H1 (cell line): ENCODE results near the gene DENND2A. TPM values are rescaled to one million over a fixed set of nuclear protein-coding genes. Genes with fewer than 3 reads are reported as not detected.

Experiments used
- ASH2L ChIP-seq: fragments of 200-600, 300-600 bp; sonication (generic); IDR thresholded peaks from one replicate; pipeline ENCODE4 v1.7.1; 2017; ENCODE audit warnings: low read length
- ATF2 ChIP-seq: IDR thresholded peaks from 2 replicates; pipeline ENCODE4 v1.6.1; 2012; ENCODE audit warnings: low read length, inconsistent platforms
- BCL11A ChIP-seq, 2 experiments: IDR thresholded peaks; one replicate each; pipeline ENCODE4 v1.6.1; 2011; ENCODE audit warnings: low read depth in 2 of 2, low read length in 2 of 2, mild to moderate bottlenecking in 2 of 2
- CEBPB ChIP-seq: IDR thresholded peaks from 2 replicates; pipeline ENCODE4 v1.6.1; 2012; ENCODE audit warnings: low read depth, low read length
- CHD1 ChIP-seq: IDR thresholded peaks from 2 replicates; pipeline ENCODE4 v1.6.1; 2012; ENCODE audit warnings: low read depth, low read length, improper control_type of control experiment
- CREB1 ChIP-seq: IDR thresholded peaks from 2 replicates; pipeline ENCODE4 v1.6.1; 2012; ENCODE audit warnings: inconsistent platforms
- E2F6 ChIP-seq: IDR thresholded peaks from 2 replicates; pipeline ENCODE4 v1.6.1; 2012; ENCODE audit warnings: inconsistent platforms
- EZH2 ChIP-seq: fragments of 200-600 bp; sonication (generic); IDR thresholded peaks from 2 replicates; pipeline ENCODE4 v1.7.1; 2012; ENCODE audit warnings: low read depth, mild to moderate bottlenecking, moderate library complexity, low read length, inconsistent platforms; ENCODE audit not compliant: severe bottlenecking
- FOSL1 ChIP-seq: IDR thresholded peaks from 2 replicates; pipeline ENCODE4 v1.6.1; 2011; ENCODE audit warnings: mild to moderate bottlenecking, low read depth, low read length, moderate library complexity; ENCODE audit not compliant: insufficient read depth
- HDAC6 ChIP-seq: IDR thresholded peaks from one replicate; pipeline ENCODE4 v1.7.1; 2012; ENCODE audit warnings: low read depth, mild to moderate bottlenecking, inconsistent platforms, low read length, moderate library complexity
- JUN ChIP-seq: IDR thresholded peaks from 2 replicates; pipeline ENCODE4 v1.6.1; 2011; ENCODE audit warnings: low read depth, mild to moderate bottlenecking, improper control_type of control experiment, low read length
- JUND ChIP-seq: IDR thresholded peaks from 2 replicates; pipeline ENCODE4 v1.6.1; 2011; ENCODE audit warnings: mild to moderate bottlenecking, improper control_type of control experiment, low read length
- KDM1A ChIP-seq: fragments of 200-600, 300-600 bp; sonication (generic); IDR thresholded peaks from 2 replicates; pipeline ENCODE4 v1.7.1; 2016; ENCODE audit warnings: mild to moderate bottlenecking, low read length, borderline replicate concordance
- KDM4A ChIP-seq: IDR thresholded peaks from one replicate; pipeline ENCODE4 v1.7.1; 2012; ENCODE audit warnings: low read depth, mild to moderate bottlenecking, moderate library complexity, low read length, inconsistent platforms; ENCODE audit not compliant: severe bottlenecking
- PHF8 ChIP-seq: fragments of 200-600 bp; sonication (generic); conservative IDR thresholded peaks from 2 replicates; pipeline ENCODE4 v1.7.1; 2012; ENCODE audit warnings: low read depth, mild to moderate bottlenecking, inconsistent platforms, low read length, moderate library complexity
- POLR2A ChIP-seq, 2 experiments: IDR thresholded peaks; 1 replicate in 1 of 2; 2 replicates in 1 of 2; pipeline ENCODE4 v1.6.1; 2011; ENCODE audit warnings: low read depth in 2 of 2, low read length in 2 of 2, mild to moderate bottlenecking in 2 of 2; ENCODE audit errors: control extremely low read depth in 1 of 2
- RAD21 ChIP-seq, 2 experiments: IDR thresholded peaks in 1 of 2; conservative IDR thresholded peaks in 1 of 2; 2 replicates each; pipeline ENCODE4 v1.6.1; 2011; ENCODE audit warnings: low read depth in 2 of 2, low read length in 2 of 2, improper control_type of control experiment in 1 of 2, inconsistent platforms in 1 of 2, mild to moderate bottlenecking in 1 of 2, moderate library complexity in 1 of 2
- RFX5 ChIP-seq: IDR thresholded peaks from 2 replicates; pipeline ENCODE4 v1.6.1; 2011; ENCODE audit warnings: low read depth, low read length, improper control_type of control experiment, borderline replicate concordance
- RNF2 ChIP-seq: fragments of 200-900, 300-1000 bp; sonication (generic); IDR thresholded peaks from 2 replicates; pipeline ENCODE4 v1.7.1; 2016; ENCODE audit warnings: borderline replicate concordance, low read depth, mild to moderate bottlenecking, antibody characterized with exemption, low read length; ENCODE audit not compliant: poor library complexity, severe bottlenecking; ENCODE audit errors: missing control alignments
- SIX5 ChIP-seq: IDR thresholded peaks from 2 replicates; pipeline ENCODE4 v1.6.1; 2011; ENCODE audit warnings: mild to moderate bottlenecking, low read depth, low read length
- SP2 ChIP-seq: IDR thresholded peaks from 2 replicates; pipeline ENCODE4 v1.6.1; 2012; ENCODE audit warnings: mild to moderate bottlenecking, low read length, inconsistent platforms
- SUZ12 ChIP-seq: fragments of 200-600 bp; sonication (generic); IDR thresholded peaks from 2 replicates; pipeline ENCODE4 v1.6.1; 2012; ENCODE audit warnings: mild to moderate bottlenecking, inconsistent platforms, low read length, moderate library complexity, mixed read lengths
- TBP ChIP-seq: IDR thresholded peaks from 2 replicates; pipeline ENCODE4 v1.6.1; 2011; ENCODE audit warnings: low read depth, low read length, improper control_type of control experiment
- polyA plus RNA-seq, 7 experiments: library from polyadenylated mRNA; depleted of rRNA in 3 of 7; stranded (reverse) in 5 of 7; unstranded in 2 of 7; fragments of >200 nt in 5 of 7; fragments of 200-250 nt in 2 of 7; gene quantifications; 1 replicate in 5 of 7; 2 replicates in 1 of 7; 4 replicates in 1 of 7; pipeline versions ENCODE4 v1.2.1 to v1.2.3, GENCODE V29; 2011 to 2013; ENCODE audit warnings: missing spikeins in 2 of 7, mixed read lengths in 2 of 7
- total RNA-seq: library from RNA; stranded (reverse); fragmentation: NEBNext Ultra II Directional; extraction: Animal tissue kit (Norgen Biotek cat#: 25700); gene quantifications from 2 replicates; pipeline ENCODE4 v1.2.1, GENCODE V29; 2021

Gene DENND2A
- total and polyA plus RNA-seq, 2 of the 8 experiments (the other 6 are each of a cell fraction or from before 2014, with no cell fraction given), result 5.0 to 13.0 TPM

- TF ChIP-seq E2F6 (peak; percentile 80), HDAC6 (no peak), EZH2 (no peak), POLR2A (IDR thresholded peaks at IDR 0.05; ENCODE audit: control extremely low read depth in 1 of 2, low read depth in 2 of 2, low read length in 2 of 2) (peak; percentile 21 to 69), TBP (peak; percentile 73; the same call in 1 of the 2 replicates), RAD21 (IDR thresholded peaks at IDR 0.05 in 1 of 2, conservative IDR thresholded peaks at IDR 0.05 in 1 of 2; ENCODE audit: low read depth in 2 of 2, low read length in 2 of 2) (no peak), RFX5 (no peak), CHD1 (no peak), SP2 (no peak), KDM1A (no peak), KDM4A (no peak), SIX5 (no peak), BCL11A (IDR thresholded peaks at IDR 0.05; ENCODE audit: low read depth in 2 of 2, low read length in 2 of 2) (no peak), ASH2L (peak; percentile 82), FOSL1 (no peak), PHF8 (peak; percentile 81), SUZ12 (no peak), JUND (no peak), ATF2 (peak; percentile 15; the same call in 1 of the 2 replicates), CEBPB (no peak), JUN (no peak), CREB1 (peak; percentile 79), RNF2 (no peak)
Measured at GRCh38 chr7:140479062-140479738, 161.4 kb downstream of the DENND2A start, which contains the start of gene MKRN1 (continued).
